Liver (tissue), 9 donors: ENCODE results near the gene KIF2C. TPM values are rescaled to one million over a fixed set of nuclear protein-coding genes. Genes with fewer than 3 reads are reported as not detected.

Source experiments
- DNase-seq: peaks from one replicate; pipeline ENCODE4 v3.0.0-alpha.2; 2017; ENCODE audit warnings: low spot score
- H3K27ac ChIP-seq, 2 donors: one replicate each; pipeline ENCODE4 v1.7.0; 2013; ENCODE audit warnings: inconsistent platforms in 2 of 2, low read length in 2 of 2, control low read depth in 1 of 2, low read depth in 1 of 2, mild to moderate bottlenecking in 1 of 2
- H3K27me3 ChIP-seq, 4 donors: one replicate each; pipeline versions ENCODE4 v1.6.1 to v1.7.0; 2013; ENCODE audit warnings: low read length in 3 of 4, inconsistent platforms in 1 of 4, mild to moderate bottlenecking in 1 of 4, moderate library complexity in 1 of 4; ENCODE audit not compliant: control insufficient read depth in 4 of 4, insufficient read depth in 4 of 4
- H3K36me3 ChIP-seq, 4 donors: one replicate each; pipeline versions ENCODE4 v1.6.1 to v1.7.0; 2013; ENCODE audit warnings: low read length in 3 of 4, mild to moderate bottlenecking in 3 of 4, low read depth in 1 of 4, moderate library complexity in 1 of 4; ENCODE audit not compliant: control insufficient read depth in 4 of 4, insufficient read depth in 3 of 4
- H3K4me1 ChIP-seq, 4 donors: one replicate each; pipeline versions ENCODE4 v1.6.1 to v1.7.0; 2013; ENCODE audit warnings: low read length in 3 of 4, mild to moderate bottlenecking in 3 of 4, moderate library complexity in 1 of 4; ENCODE audit not compliant: control insufficient read depth in 4 of 4, insufficient read depth in 4 of 4
- H3K4me3 ChIP-seq, 3 donors: one replicate each; pipeline versions ENCODE4 v1.6.1 to v1.7.0; 2013; ENCODE audit warnings: low read length in 3 of 3, control low read depth in 1 of 3, low read depth in 1 of 3, mild to moderate bottlenecking in 1 of 3
- H3K9ac ChIP-seq, 2 donors: one replicate each; pipeline ENCODE4 v1.7.0; 2013; ENCODE audit warnings: low read length in 2 of 2, mild to moderate bottlenecking in 2 of 2, moderate library complexity in 2 of 2, control low read depth in 1 of 2, low read depth in 1 of 2
- H3K9me3 ChIP-seq, 4 donors: one replicate each; pipeline versions ENCODE4 v1.6.1 to v1.7.0; 2013; ENCODE audit warnings: low read length in 3 of 4; ENCODE audit not compliant: control insufficient read depth in 4 of 4
- ATF3 ChIP-seq: IDR thresholded peaks from 2 replicates; pipeline ENCODE4 v1.6.1; 2016; ENCODE audit warnings: antibody characterized with exemption
- EGR1 ChIP-seq, 2 donors: IDR thresholded peaks; 2 replicates each; pipeline ENCODE4 v1.6.1; 2016 to 2018; ENCODE audit warnings: antibody characterized with exemption in 2 of 2, low read depth in 2 of 2
- FOXA1 ChIP-seq: IDR thresholded peaks from 2 replicates; pipeline ENCODE4 v1.6.1; 2016; ENCODE audit warnings: antibody characterized with exemption
- FOXA2 ChIP-seq: IDR thresholded peaks from 2 replicates; pipeline ENCODE4 v1.6.1; 2016; ENCODE audit warnings: antibody characterized with exemption
- GABPA ChIP-seq, 2 donors: IDR thresholded peaks in 1 of 2; conservative IDR thresholded peaks in 1 of 2; 2 replicates each; pipeline ENCODE4 v1.6.1; 2016; ENCODE audit warnings: antibody characterized with exemption in 2 of 2, mild to moderate bottlenecking in 1 of 2, moderate library complexity in 1 of 2
- HNF4A ChIP-seq, 2 donors: conservative IDR thresholded peaks; 2 replicates each; pipeline ENCODE4 v1.6.1; 2016; ENCODE audit warnings: antibody characterized with exemption in 2 of 2, mild to moderate bottlenecking in 2 of 2
- JUND ChIP-seq, 2 donors: IDR thresholded peaks; 2 replicates each; pipeline ENCODE4 v1.6.1; 2016; ENCODE audit warnings: antibody characterized with exemption in 2 of 2
- NR2F2 ChIP-seq: IDR thresholded peaks from 2 replicates; pipeline ENCODE4 v1.6.1; 2016; ENCODE audit warnings: antibody characterized with exemption
- REST ChIP-seq: IDR thresholded peaks from 2 replicates; pipeline ENCODE4 v1.6.1; 2016; ENCODE audit warnings: antibody characterized with exemption, mild to moderate bottlenecking
- RXRA ChIP-seq, 2 donors: IDR thresholded peaks; 2 replicates each; pipeline ENCODE4 v1.6.1; 2017 to 2018; ENCODE audit warnings: antibody characterized with exemption in 2 of 2, mild to moderate bottlenecking in 1 of 2
- TAF1 ChIP-seq: conservative IDR thresholded peaks from 2 replicates; pipeline ENCODE4 v1.6.1; 2016; ENCODE audit warnings: antibody characterized with exemption, mild to moderate bottlenecking
- WGBS: extraction: QIAGEN DNeasy Blood & Tissue Kit; methylation state at CpG from one replicate; pipeline ENCODE4 v1.1.7; 2013; 5-methylcytosine and 5-hydroxymethylcytosine counted together
- polyA plus RNA-seq, 2 donors: library from polyadenylated mRNA; stranded (reverse) in 1 of 2; unstranded in 1 of 2; fragments of 200-250 nt in 1 of 2; fragments of >200 nt in 1 of 2; fragmentation: Nextera tagmentation in 1 of 2; extraction: Ambion mirVana in 1 of 2; gene quantifications; one replicate each; pipeline versions ENCODE4 v1.2.1 to v1.2.3, GENCODE V29; 2013 to 2015
- total RNA-seq, 2 donors: library from RNA; depleted of rRNA; stranded (reverse); fragments of >200 nt; gene quantifications; one replicate each; pipeline ENCODE4 v1.2.3, GENCODE V29; 2014
- TF ChIP-seq, protein P1 (sequence below): fragments of 150-350 bp; IDR thresholded peaks from 2 replicates; pipeline ENCODE4 v1.5.1; 2017; ENCODE audit warnings: improper control_type of control experiment, low read depth, low read length; ENCODE audit not compliant: missing input control
- TF ChIP-seq, protein P2 (sequence below): IDR thresholded peaks from 2 replicates; pipeline ENCODE4 v1.6.1; 2016; ENCODE audit warnings: antibody characterized with exemption
- donor health status: healthy.
- donor health status: healthy.
- donor health status: healthy.
- donor health status: healthy.
- donor health status: healthy.

Gene KIF2C
- total and polyA plus RNA-seq, 4 donors, result 0.17 to 26.7 (median 0.73) TPM

GRCh38 chr1:44783697-44784093, 44.1 kb downstream of the KIF2C start:
- no peaks in the 10 kb centered on the region for H3K27me3 ChIP-seq
- H3K4me3 ChIP-seq, result peak overlapping the region in 1 of 3 donors; percentile 52
- no peak overlapping the region for H3K27ac ChIP-seq
- WGBS, result 60% methylated on average over 8 of the region's 8 CpGs
- no peak for DNase-seq
- H3K36me3 ChIP-seq, result peaks cover 0 to 14% (median 6%) of the 10 kb centered on the region in 4 donors
- peaks cover 6 to 21% (median 13%) of the 10 kb centered on the region in 4 donors for H3K4me1 ChIP-seq
- TF ChIP-seq EGR1 (IDR thresholded peaks at IDR 0.05; ENCODE audit: low read depth in 2 of 2) (no peak), REST (no peak), HNF4A (conservative IDR thresholded peaks at IDR 0.05) (no peak), GABPA (IDR thresholded peaks at IDR 0.05 in 1 of 2, conservative IDR thresholded peaks at IDR 0.05 in 1 of 2) (no peak), JUND (IDR thresholded peaks at IDR 0.05) (no peak), NR2F2 (no peak), FOXA2 (no peak), FOXA1 (no peak), RXRA (IDR thresholded peaks at IDR 0.05) (no peak), ATF3 (no peak)
- TF ChIP-seq, protein P1, sequence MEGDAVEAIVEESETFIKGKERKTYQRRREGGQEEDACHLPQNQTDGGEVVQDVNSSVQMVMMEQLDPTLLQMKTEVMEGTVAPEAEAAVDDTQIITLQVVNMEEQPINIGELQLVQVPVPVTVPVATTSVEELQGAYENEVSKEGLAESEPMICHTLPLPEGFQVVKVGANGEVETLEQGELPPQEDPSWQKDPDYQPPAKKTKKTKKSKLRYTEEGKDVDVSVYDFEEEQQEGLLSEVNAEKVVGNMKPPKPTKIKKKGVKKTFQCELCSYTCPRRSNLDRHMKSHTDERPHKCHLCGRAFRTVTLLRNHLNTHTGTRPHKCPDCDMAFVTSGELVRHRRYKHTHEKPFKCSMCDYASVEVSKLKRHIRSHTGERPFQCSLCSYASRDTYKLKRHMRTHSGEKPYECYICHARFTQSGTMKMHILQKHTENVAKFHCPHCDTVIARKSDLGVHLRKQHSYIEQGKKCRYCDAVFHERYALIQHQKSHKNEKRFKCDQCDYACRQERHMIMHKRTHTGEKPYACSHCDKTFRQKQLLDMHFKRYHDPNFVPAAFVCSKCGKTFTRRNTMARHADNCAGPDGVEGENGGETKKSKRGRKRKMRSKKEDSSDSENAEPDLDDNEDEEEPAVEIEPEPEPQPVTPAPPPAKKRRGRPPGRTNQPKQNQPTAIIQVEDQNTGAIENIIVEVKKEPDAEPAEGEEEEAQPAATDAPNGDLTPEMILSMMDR, result no peak
- no peaks in the 10 kb centered on the region for H3K9me3 ChIP-seq
- peak overlapping the region in 1 of 2 donors; percentile 39 for H3K9ac ChIP-seq

GRCh38 chr1:44784094-44785028, 44.7 kb downstream of the KIF2C start:
- peaks cover 0 to 8% (median 4%) of the 10 kb centered on the region in 4 donors for H3K36me3 ChIP-seq
- no peak for TF ChIP-seq RXRA (IDR thresholded peaks at IDR 0.05)
- no peak for TF ChIP-seq NR2F2
- TF ChIP-seq, protein P2, sequence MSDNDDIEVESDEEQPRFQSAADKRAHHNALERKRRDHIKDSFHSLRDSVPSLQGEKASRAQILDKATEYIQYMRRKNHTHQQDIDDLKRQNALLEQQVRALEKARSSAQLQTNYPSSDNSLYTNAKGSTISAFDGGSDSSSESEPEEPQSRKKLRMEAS, result no peak
- no peak for TF ChIP-seq TAF1
- no peak for TF ChIP-seq HNF4A (conservative IDR thresholded peaks at IDR 0.05)
- no peak for TF ChIP-seq EGR1 (IDR thresholded peaks at IDR 0.05; ENCODE audit: low read depth in 2 of 2)
- no peak for TF ChIP-seq ATF3
- DNase-seq, result no peak
- H3K4me1 ChIP-seq, result peaks cover 6 to 21% (median 13%) of the 10 kb centered on the region in 4 donors
- WGBS, result 11% methylated on average over 71 of the region's 71 CpGs
- H3K9me3 ChIP-seq, result no peaks in the 10 kb centered on the region
- no peak overlapping the region for H3K27ac ChIP-seq
- no peaks in the 10 kb centered on the region for H3K27me3 ChIP-seq
- H3K9ac ChIP-seq, result peak overlapping the region in 1 of 2 donors; percentile 39
- peak overlapping the region in 1 of 3 donors; percentile 52 for H3K4me3 ChIP-seq
